HFFc6 (cell line): ENCODE results near the gene STON2. TPM values are rescaled to one million over a fixed set of nuclear protein-coding genes. Genes with fewer than 3 reads are reported as not detected.

ENCODE experiments used
- DNase-seq: peaks from one replicate; pipeline ENCODE4 v3.0.0-alpha.2; 2018
- H3K27ac Mint-ChIP-seq: 2 replicates; pipeline ENCODE4 v1.8.0; 2020; ENCODE audit warnings: mild to moderate bottlenecking, mixed read lengths
- H3K27me3 Mint-ChIP-seq: 2 replicates; pipeline ENCODE4 v1.8.0; 2021; ENCODE audit warnings: mild to moderate bottlenecking, moderate library complexity, mixed read lengths; ENCODE audit not compliant: insufficient read depth
- H3K36me3 Mint-ChIP-seq: 2 replicates; pipeline ENCODE4 v1.8.0; 2021; ENCODE audit warnings: low read depth, mixed read lengths
- H3K4me1 Mint-ChIP-seq: 2 replicates; pipeline ENCODE4 v1.8.0; 2020; ENCODE audit warnings: low read depth, mixed read lengths
- H3K4me3 Mint-ChIP-seq: 2 replicates; pipeline ENCODE4 v1.8.0; 2020; ENCODE audit warnings: mild to moderate bottlenecking, moderate library complexity, mixed read lengths
- H3K9me3 Mint-ChIP-seq: 2 replicates; pipeline ENCODE4 v1.8.0; 2020; ENCODE audit warnings: mild to moderate bottlenecking, mixed read lengths
- CTCF ChIP-seq: fragments of 200-600 bp; sonication (generic); IDR thresholded peaks from 2 replicates; pipeline ENCODE4 v1.5.0; 2021; ENCODE audit warnings: antibody characterized with exemption, mild to moderate bottlenecking
- total RNA-seq, 6 experiments: library from RNA; stranded (reverse); fragmentation: NEBNext Ultra II Directional; extraction: Animal tissue kit (Norgen Biotek cat#: 25700); gene quantifications; 2 replicates in 1 of 6; 3 replicates in 5 of 6; pipeline ENCODE4 v1.2.3, GENCODE V29; 2021

STON2 gene
- total RNA-seq, 6 experiments from 2014 or later: not detected

- Mint-ChIP-seq H3K36me3 (no peaks in the 10 kb centered on the region), H3K27me3 (peaks cover 23% of the 10 kb centered on the region), H3K27ac (no peak overlapping the region), H3K4me3 (no peak overlapping the region), H3K4me1 (no peaks in the 10 kb centered on the region), H3K9me3 (no peaks in the 10 kb centered on the region; the same call in 1 of the 2 replicates)
- TF ChIP-seq CTCF: no peak
- no peak for DNase-seq
Observed at GRCh38 chr14:81416194-81416952, 16.2 kb upstream of the STON2 start.

- no peak for TF ChIP-seq CTCF
- H3K27ac Mint-ChIP-seq: no peak overlapping the region
- DNase-seq: no peak
- H3K36me3 Mint-ChIP-seq: no peaks in the 10 kb centered on the region
- H3K4me1 Mint-ChIP-seq: no peaks in the 10 kb centered on the region
- H3K27me3 Mint-ChIP-seq: peaks cover 23% of the 10 kb centered on the region
- H3K9me3 Mint-ChIP-seq: no peaks in the 10 kb centered on the region; the same call in 1 of the 2 replicates
- H3K4me3 Mint-ChIP-seq: no peak overlapping the region
Observed at GRCh38 chr14:81415781-81416180, 15.7 kb upstream of the STON2 start.

GRCh38 chr14:81414123-81414522 is 14.0 kb upstream of the STON2 start:
- H3K36me3 Mint-ChIP-seq: no peaks in the 10 kb centered on the region
- DNase-seq: no peak
- no peaks in the 10 kb centered on the region for H3K4me1 Mint-ChIP-seq
- peaks cover 22% of the 10 kb centered on the region for H3K27me3 Mint-ChIP-seq
- no peak overlapping the region for H3K4me3 Mint-ChIP-seq
- no peak overlapping the region for H3K27ac Mint-ChIP-seq
- no peaks in the 10 kb centered on the region for H3K9me3 Mint-ChIP-seq
- TF ChIP-seq CTCF: no peak

DNA sequence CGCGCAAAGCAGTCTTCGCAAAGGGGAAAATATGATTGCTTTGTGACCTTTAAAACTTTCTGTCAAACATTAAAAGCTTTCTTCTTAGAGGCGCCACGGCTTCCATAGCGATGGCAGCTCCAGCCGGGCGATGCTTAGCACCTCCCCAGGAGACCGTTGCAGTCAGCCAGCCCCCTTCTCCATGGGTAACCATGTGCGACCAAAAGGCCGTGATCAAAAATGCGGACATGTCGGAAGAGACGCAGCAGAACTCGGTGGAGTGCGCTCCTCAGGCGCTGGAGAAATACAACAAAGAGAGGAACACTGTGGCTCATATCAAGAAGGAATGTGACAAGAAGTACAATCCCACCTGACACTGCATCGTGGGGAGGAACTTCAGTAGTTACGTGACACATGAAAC is 12.7 kb upstream of the STON2 start:
- Mint-ChIP-seq H3K9me3 (no peaks in the 10 kb centered on the region), H3K27ac (no peak overlapping the region), H3K27me3 (peaks cover 24% of the 10 kb centered on the region), H3K36me3 (no peaks in the 10 kb centered on the region), H3K4me1 (no peaks in the 10 kb centered on the region), H3K4me3 (no peak overlapping the region)
- no peak for TF ChIP-seq CTCF
- no peak for DNase-seq

- H3K4me3 Mint-ChIP-seq: no peak overlapping the region
- no peak for TF ChIP-seq CTCF
- H3K9me3 Mint-ChIP-seq: no peaks in the 10 kb centered on the region
- no peaks in the 10 kb centered on the region for H3K36me3 Mint-ChIP-seq
- H3K27ac Mint-ChIP-seq: no peak overlapping the region
- DNase-seq: no peak
- H3K27me3 Mint-ChIP-seq: peaks cover 20% of the 10 kb centered on the region
- H3K4me1 Mint-ChIP-seq: peaks cover 4% of the 10 kb centered on the region; the same call in 1 of the 2 replicates
Observed at GRCh38 chr14:81408595-81408994, 8.5 kb upstream of the STON2 start.
